MM.1S (cell line): ENCODE measurements around the gene MLLT10.

ENCODE experiments used
- DNase-seq: peaks from one replicate; pipeline ENCODE4 v3.0.0-alpha.2; 2015
- H2AFZ ChIP-seq: fragments of 300-600 bp; sonication (generic); 2 replicates; pipeline ENCODE4 v1.6.0; 2016; ENCODE audit warnings: antibody characterized with exemption, low read length
- H3F3A ChIP-seq: fragments of 300-600 bp; sonication (generic); 2 replicates; pipeline ENCODE4 v1.6.1; 2016; ENCODE audit warnings: mild to moderate bottlenecking, antibody characterized with exemption, low read length, moderate library complexity, mixed read lengths; ENCODE audit not compliant: insufficient read depth
- H3K27ac ChIP-seq: fragments of 300-600 bp; sonication (generic); 2 replicates; pipeline ENCODE4 v1.5.1; 2016; ENCODE audit warnings: mild to moderate bottlenecking, low read length
- H3K27me3 ChIP-seq: fragments of 300-600 bp; sonication (generic); replicated peaks from 2 replicates; pipeline ENCODE4 v1.6.0; 2016; ENCODE audit warnings: low read length; ENCODE audit not compliant: insufficient read depth
- H3K36me3 ChIP-seq: fragments of 300-600 bp; sonication (generic); replicated peaks from 2 replicates; pipeline ENCODE4 v1.6.1; 2016; ENCODE audit warnings: mild to moderate bottlenecking, low read length, mixed read lengths; ENCODE audit not compliant: insufficient read depth
- H3K4me1 ChIP-seq: fragments of 300-600 bp; sonication (generic); 2 replicates; pipeline ENCODE4 v1.6.1; 2016; ENCODE audit warnings: low read length, mixed read lengths
- H3K4me2 ChIP-seq: fragments of 300-600 bp; sonication (generic); 2 replicates; pipeline ENCODE4 v1.6.0; 2016; ENCODE audit warnings: low read depth, low read length
- H3K4me3 ChIP-seq: fragments of 300-600 bp; sonication (generic); 2 replicates; pipeline ENCODE4 v1.5.1; 2016; ENCODE audit warnings: low read length, mixed read lengths
- H3K79me2 ChIP-seq: fragments of 300-600 bp; sonication (generic); 2 replicates; pipeline ENCODE4 v1.6.1; 2016; ENCODE audit warnings: mixed run types, low read length, mixed read lengths
- H3K9ac ChIP-seq: fragments of 300-600 bp; sonication (generic); 2 replicates; pipeline ENCODE4 v1.6.1; 2016; ENCODE audit warnings: low read length, mixed read lengths
- H3K9me2 ChIP-seq: fragments of 300-600 bp; sonication (generic); replicated peaks from 2 replicates; pipeline ENCODE4 v1.6.1; 2016; ENCODE audit warnings: mild to moderate bottlenecking, low read length, mixed read lengths; ENCODE audit not compliant: insufficient read depth
- H3K9me3 ChIP-seq: fragments of 300-600 bp; sonication (generic); replicated peaks from 2 replicates; pipeline ENCODE4 v1.6.1; 2016; ENCODE audit warnings: mild to moderate bottlenecking, low read length, mixed read lengths; ENCODE audit not compliant: insufficient read depth
- H4K20me1 ChIP-seq: fragments of 300-600 bp; sonication (generic); 2 replicates; pipeline ENCODE4 v1.6.1; 2016; ENCODE audit warnings: mild to moderate bottlenecking, low read length, moderate library complexity, mixed read lengths; ENCODE audit not compliant: insufficient read depth
- CTCF ChIP-seq: fragments of 300-600 bp; sonication (generic); IDR thresholded peaks from 2 replicates; pipeline ENCODE4 v1.5.1; 2016; ENCODE audit warnings: antibody characterized with exemption, low read length, mixed read lengths
- EZH2 ChIP-seq: fragments of 300-600 bp; sonication (generic); optimal IDR thresholded peaks from 2 replicates; pipeline ENCODE3; 2017; ENCODE audit warnings: low read depth, mild to moderate bottlenecking, antibody characterized with exemption, low read length, mixed read lengths
- EZH2phosphoT487 ChIP-seq: fragments of 300-600 bp; sonication (generic); IDR thresholded peaks from 2 replicates; pipeline ENCODE4 v1.6.1; 2018; ENCODE audit warnings: antibody characterized with exemption, low read length

The MLLT10 gene

GRCh38 chr10:21499701-21500577 lies 34.1 kb upstream of the MLLT10 start:
- DNase-seq, result no peak
- Histone ChIP-seq H4K20me1 (no peaks in the 10 kb centered on the region), H3K36me3 (no peaks in the 10 kb centered on the region), H3K27me3 (peaks cover 47% of the 10 kb centered on the region), H3K27ac (no peak overlapping the region), H3K4me3 (no peak overlapping the region), H3F3A (peaks cover 3% of the 10 kb centered on the region; the same call in 1 of the 2 replicates), H3K4me1 (no peaks in the 10 kb centered on the region), H3K9me2 (no peaks in the 10 kb centered on the region), H2AFZ (no peak overlapping the region), H3K79me2 (no peaks in the 10 kb centered on the region), H3K9ac (no peak overlapping the region), H3K9me3 (no peaks in the 10 kb centered on the region), H3K4me2 (0 out of 2 replicates have a peak overlapping the region, but pooled peaks have one; percentile 23)
- TF ChIP-seq CTCF (no peak), EZH2phosphoT487 (no peak), EZH2 (no peak)

DNA sequence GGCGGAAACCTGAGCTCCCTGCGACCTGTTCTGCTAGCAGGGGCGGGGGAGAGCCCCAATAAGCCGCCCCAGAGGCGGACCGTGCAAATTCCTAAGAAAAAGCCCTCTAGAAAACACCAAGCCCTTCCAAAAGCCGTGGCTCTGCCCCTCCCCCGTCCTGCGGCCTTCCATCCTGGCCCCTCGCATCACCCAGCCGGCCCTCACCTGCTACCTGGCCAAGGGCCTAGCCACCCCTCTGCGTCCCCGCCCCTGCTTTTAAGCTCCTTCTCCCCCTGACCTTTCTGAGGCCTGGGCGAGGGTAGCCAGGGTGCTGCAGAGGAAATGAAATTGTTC lies 33.5 kb upstream of the MLLT10 start:
- Histone ChIP-seq H3F3A (no peaks in the 10 kb centered on the region; the same call in 1 of the 2 replicates), H3K4me2 (no peak overlapping the region), H3K9me2 (no peaks in the 10 kb centered on the region), H3K9ac (no peak overlapping the region), H3K27ac (no peak overlapping the region), H3K27me3 (peaks cover 47% of the 10 kb centered on the region), H3K4me1 (no peaks in the 10 kb centered on the region), H3K36me3 (no peaks in the 10 kb centered on the region), H4K20me1 (no peaks in the 10 kb centered on the region), H3K4me3 (no peak overlapping the region), H2AFZ (no peak overlapping the region), H3K9me3 (no peaks in the 10 kb centered on the region), H3K79me2 (no peaks in the 10 kb centered on the region)
- no peak for TF ChIP-seq EZH2
- no peak for DNase-seq

- Histone ChIP-seq H3K27me3 (peaks cover 47% of the 10 kb centered on the region), H3K27ac (no peak overlapping the region), H3K9me3 (no peaks in the 10 kb centered on the region), H3K9me2 (no peaks in the 10 kb centered on the region), H4K20me1 (no peaks in the 10 kb centered on the region), H3K4me3 (no peak overlapping the region), H3F3A (no peaks in the 10 kb centered on the region), H3K9ac (no peak overlapping the region), H3K79me2 (no peaks in the 10 kb centered on the region), H3K4me2 (no peak overlapping the region), H2AFZ (no peak overlapping the region), H3K4me1 (no peaks in the 10 kb centered on the region), H3K36me3 (no peaks in the 10 kb centered on the region)
- TF ChIP-seq EZH2, result no peak
- TF ChIP-seq CTCF, result no peak
- no peak for TF ChIP-seq EZH2phosphoT487
- DNase-seq, result no peak
These were observed 32.9 kb upstream of the MLLT10 start for GRCh38 chr10:21501091-21501490.
